CD1c-positive myeloid dendritic cell (primary cell): ENCODE results near the gene SUGCT.
"Not testable (repeated sequence)": the region's sequence is repeated elsewhere in the genome, so short reads cannot be mapped to it uniquely, and the experiment has no call there.

Experiments
- DNase-seq: peaks from one replicate; pipeline ENCODE4 v3.0.0-alpha.2; 2016; ENCODE audit errors: extremely low spot score

Gene SUGCT

DNA sequence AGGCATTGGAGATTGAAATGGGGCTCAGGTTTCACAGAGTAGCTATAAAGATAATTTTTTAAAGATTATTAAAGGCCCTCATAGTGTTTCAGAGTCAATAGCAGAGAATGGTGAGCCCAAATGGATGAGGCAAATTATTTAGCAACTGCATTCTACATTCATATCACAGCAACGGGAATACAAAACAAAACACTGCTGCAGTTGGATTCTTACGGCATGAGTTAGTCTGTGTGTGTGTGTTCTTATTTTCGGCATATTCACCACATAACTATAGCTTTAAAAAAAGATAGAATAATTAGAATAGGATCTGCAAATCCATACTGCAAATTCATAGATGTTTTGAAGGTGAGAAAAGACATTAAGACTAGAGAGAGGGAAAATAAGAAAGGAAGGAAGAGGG lies 66.0 kb downstream of the SUGCT start:
- no peak for DNase-seq

- DNase-seq = no peak
Observed at GRCh38 chr7:40202851-40203250, 68.0 kb downstream of the SUGCT start.

- no peak for DNase-seq
Observed at GRCh38 chr7:40204581-40204980, 69.8 kb downstream of the SUGCT start.

DNA sequence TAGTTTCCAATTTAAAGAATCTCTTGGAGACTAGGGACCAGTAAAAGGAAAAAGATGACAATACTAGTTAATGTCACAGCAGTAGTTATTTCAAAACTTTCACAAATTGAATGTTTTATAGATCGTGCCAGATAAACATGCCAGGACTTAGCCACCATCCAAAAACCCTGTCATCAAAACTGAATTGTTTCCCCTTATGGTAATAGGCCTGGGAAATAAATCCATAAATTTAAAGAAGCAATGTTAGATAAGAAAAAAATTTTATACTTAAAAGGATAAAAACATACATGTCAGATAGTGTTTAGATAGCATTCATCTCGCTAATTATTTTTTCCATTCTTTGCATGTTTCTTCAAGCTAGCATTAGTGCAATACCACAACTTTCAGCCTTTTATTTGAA lies 71.2 kb downstream of the SUGCT start:
- DNase-seq = no peak

DNA sequence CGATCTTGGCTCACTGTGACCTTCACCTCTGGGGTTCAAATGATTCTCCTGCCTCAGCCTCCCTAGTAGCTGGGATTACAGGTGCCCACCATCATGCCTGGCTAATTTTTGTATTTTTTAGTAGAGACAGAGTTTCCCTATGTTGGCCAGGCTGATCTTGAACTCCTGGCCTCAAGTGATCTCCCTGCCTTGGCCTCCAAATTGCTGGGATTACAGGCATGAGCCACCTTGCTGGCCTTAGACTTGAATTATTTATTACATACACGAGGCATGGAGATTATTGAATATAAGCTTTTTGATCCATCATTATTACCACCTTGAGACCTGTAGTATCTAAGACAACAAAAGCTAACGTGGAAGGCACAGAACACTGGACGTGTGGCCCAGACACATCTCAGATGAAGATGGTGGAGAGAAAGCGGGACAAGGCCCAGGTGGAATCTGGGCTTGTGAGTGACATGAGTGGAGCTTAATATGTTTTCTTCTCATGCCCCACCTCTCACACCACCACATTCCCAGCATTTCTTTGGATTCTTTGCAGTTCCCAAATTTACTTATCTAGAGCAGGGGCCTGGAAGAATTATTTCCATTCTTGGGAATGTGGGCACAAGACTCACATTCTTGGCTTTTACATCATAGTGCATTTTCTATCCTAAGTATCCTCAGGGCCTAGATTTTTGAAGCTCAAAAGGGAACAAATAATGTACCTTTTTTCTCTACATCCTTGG lies 76.6 kb downstream of the SUGCT start:
- no peak for DNase-seq

DNA sequence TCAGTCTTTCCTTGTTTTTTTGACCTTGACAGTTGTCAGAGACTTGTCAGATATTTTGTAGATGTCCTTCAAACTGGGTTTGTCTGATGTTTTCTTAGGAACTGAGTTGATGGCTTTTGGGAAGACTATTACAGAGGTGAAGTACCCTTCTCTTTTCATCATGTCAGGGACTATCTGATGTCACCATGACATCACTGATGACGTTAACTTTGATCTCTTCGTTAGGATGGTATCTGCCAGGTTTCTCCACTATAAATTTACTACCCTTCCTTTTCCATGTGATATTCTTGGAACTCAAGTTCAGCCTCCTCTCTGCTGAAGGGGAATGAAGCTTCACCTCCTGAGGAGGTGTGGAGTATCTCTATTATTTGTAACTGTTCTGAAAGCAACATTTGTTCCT lies 78.5 kb downstream of the SUGCT start:
- DNase-seq = no peak

DNA sequence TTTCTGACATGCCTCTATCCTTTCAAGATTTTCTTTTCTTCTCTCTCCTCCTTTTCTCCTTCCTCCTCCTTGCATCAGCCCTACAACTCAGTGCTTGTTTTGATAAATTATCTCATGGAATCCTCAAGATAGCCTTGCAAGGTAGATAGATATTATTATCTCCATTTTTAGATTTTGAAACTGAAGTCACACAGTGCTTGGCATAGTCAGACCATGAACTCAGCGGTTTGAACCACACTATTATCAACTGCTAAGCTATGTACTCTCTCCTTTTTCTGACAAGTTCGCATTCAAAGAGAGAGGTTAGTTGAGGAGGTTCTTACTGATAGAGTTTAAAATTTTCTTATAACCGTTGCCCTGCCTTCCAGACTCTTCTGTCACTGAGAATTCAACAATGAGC lies 79.1 kb downstream of the SUGCT start:
- DNase-seq = no peak

- DNase-seq = not testable (repeated sequence)
Observed at GRCh38 chr7:40218612-40219011, 83.8 kb downstream of the SUGCT start.

DNA sequence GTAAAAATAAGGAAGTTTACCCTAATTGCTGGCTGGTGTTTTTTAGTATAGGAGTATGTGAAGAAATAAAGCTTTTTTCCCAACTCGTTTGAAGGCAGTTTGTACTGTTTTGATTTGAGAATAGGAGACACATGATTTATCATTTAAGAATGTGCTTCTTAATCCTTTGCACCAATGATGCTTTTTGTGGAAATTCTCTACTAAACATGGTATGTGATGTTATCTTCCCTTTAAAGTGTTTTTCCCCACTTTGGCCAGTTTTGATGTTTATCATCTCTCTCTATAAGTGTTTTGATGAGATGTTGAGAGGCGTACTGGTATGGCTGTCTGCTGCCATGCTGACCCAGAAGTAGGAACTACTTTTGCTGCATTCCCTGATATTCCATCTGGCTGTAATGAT lies 85.1 kb downstream of the SUGCT start:
- no peak for DNase-seq

- DNase-seq = no peak
Observed at GRCh38 chr7:40220421-40220911, 85.7 kb downstream of the SUGCT start.

- no peak for DNase-seq
Observed at GRCh38 chr7:40221836-40222235, 87.0 kb downstream of the SUGCT start.

DNA sequence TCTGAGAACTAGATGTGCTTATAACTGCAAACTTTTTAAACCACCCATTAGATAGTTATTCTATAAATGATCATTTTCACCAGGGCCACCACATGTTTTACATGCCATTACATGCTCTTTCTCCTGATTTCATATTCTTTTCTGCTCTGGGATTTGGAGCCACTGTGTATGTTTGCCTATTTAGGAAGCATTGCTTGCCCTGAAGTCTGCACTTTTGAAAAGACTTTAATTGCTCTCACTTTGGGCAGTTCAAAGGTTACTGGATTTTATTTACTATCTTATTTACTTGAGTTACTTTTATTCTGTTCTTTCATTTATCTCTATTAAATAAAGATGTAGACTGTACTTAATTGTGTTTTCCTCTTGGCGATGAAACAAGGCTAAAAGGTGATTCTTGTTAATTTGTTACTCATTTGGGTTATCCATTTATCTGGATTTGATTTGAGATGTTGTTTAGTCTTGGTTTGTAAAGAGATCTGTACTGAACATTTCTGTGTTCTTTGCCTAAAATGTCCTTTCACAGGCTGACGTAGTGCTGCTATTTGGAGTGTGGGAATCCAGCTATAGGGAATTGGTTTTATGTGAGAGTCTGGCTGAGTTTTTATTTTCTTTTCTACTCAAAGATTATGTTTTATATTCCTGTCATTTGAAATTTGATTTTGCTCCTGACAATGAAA lies 88.8 kb downstream of the SUGCT start:
- no peak for DNase-seq

GRCh38 chr7:40230101-40230500 lies 95.3 kb downstream of the SUGCT start:
- no peak for DNase-seq

GRCh38 chr7:40231796-40232195 lies 97.0 kb downstream of the SUGCT start:
- DNase-seq = no peak

DNA sequence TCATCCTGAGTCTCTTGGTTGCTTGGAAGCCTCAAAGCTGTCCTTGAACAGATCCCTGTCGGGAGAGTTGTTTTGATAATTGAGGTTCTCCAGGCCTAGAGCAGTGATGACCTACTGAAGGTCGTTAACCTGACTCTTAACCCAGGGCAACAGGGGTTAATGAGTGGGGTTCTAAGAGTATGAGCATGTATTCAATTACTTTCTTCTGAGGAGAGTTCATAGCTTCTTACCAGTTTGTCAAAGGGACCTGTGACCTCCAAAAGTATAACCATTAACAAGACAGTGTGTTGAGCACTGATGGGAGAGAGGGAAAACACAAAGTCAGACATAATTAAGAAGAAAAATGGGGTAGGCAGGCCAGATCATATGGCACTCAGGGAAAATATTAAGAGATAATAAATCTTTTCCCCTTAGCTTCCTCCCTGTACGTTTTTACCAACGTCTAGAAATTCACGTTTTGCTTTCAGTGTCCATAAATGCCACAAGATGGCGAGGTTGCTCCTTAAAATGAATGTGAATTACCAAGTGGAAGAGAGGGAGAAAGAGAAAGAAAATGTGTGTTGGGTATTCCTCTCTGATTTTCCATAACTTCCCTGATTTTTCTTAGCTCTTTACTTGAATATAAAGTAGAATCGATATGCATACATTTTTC lies 97.6 kb downstream of the SUGCT start:
- peak; percentile 60 for DNase-seq

- no peak for DNase-seq
Observed at GRCh38 chr7:40234046-40234445, 99.2 kb downstream of the SUGCT start.

- DNase-seq = no peak
Observed at GRCh38 chr7:40234666-40235065, 99.9 kb downstream of the SUGCT start.

DNA sequence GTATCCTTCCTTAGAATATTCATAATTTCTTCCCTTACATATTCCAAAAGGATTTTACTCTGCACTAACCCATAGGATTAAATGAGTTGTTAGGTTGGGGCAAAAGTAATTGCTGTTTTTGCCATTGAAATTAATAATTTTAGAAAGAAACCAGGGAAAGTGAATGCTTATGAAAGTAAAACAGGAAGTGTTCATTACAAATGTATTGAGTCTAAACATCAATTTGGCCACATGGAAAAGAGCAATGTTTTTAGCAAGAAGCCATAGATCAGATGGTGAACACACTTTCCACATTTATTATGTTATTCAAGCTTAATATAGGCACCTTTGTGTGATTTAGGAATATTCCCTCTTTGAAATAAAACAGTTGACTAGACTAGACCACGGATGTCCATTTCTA lies 102.9 kb downstream of the SUGCT start:
- DNase-seq = no peak

DNA sequence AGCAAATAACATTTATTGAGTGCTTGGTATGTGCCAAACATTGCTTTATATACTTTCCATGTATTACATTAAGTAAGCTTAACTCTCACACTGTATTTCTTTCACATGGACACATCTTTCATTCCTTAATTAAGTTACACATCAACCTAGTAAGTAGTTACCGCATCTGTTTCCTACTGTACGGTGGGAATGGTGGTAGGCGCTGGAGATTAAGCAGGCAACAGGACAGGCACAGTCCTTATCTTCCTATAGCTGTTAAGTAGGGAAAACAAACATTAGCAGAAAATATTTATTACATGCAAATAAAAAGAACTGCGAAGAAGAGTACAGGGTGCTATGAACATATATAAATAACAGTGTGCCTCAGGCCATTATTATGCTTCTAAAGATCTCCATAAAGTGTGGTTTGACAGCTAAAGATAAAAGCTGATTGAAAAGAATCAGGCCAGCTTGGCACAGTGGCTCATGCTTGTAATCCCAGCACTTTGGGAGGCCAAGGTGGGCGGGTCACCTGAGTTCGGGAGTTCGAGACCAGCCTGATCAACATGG lies 105.0 kb downstream of the SUGCT start:
- no peak for DNase-seq

DNA sequence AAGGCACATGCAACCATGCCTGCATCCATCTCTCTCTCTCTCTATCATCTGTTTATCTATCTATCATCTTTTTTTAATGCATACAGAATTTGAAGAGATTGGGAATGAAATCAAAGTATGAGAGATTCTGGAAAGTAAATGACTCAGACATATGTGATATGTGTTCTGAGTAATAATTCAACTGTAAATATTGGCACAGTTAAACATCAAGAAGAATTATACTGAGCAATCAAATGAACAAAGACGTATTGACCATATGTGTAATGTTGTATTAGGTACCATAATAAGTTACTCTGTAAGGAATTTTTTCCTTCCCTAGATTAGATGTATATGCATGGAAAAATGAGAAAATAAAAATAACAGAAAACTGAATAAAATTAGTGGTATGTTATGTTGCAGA lies 108.3 kb downstream of the SUGCT start:
- no peak for DNase-seq

- DNase-seq = no peak
Observed at GRCh38 chr7:40244226-40244625, 109.4 kb downstream of the SUGCT start.

DNA sequence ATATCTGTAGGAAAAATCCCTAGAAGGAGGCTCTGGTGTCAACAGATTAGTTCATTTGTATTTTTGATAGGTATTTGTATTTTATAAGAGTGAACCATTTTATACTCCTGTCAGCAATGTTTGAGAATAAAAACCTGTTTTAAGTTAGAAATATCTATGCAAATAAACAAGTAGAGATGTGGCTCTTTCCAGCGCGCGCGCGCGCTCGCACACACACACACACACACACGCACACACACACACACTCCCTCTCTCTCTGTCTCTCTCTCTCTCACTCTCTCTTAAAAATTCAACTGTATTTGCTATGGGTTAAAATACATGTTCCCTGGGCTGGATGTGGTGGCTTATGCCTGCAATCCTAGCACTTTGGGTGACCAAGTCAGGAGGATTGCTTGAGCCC lies 113.9 kb downstream of the SUGCT start:
- no peak for DNase-seq

- not testable (repeated sequence) for DNase-seq
Observed at GRCh38 chr7:40253444-40253843, 118.6 kb downstream of the SUGCT start.
